Muscle of arm (tissue), 12 donors: ENCODE results near the gene B3GNT9. TPM values are rescaled to one million over a fixed set of nuclear protein-coding genes. Genes with fewer than 3 reads are reported as not detected.

Experiments used
- DNase-seq: peaks from one replicate; pipeline ENCODE4 v3.0.0-alpha.2; 2013
- polyA plus RNA-seq, 12 donors: library from polyadenylated mRNA; unstranded; fragments of 120-200 nt; gene quantifications; one replicate each; pipeline ENCODE4 v1.2.1, GENCODE V29; 2013; ENCODE audit not compliant: insufficient read length in 12 of 12

Gene B3GNT9
- polyA plus RNA-seq, 12 donors: 7.1 to 17.2 (median 9.7) TPM; not detected in 1

- no peak for DNase-seq
These were observed 19.6 kb upstream of the B3GNT9 start, which contains the start of gene NOL3 for GRCh38 chr16:67170168-67170948. Gene NOL3, plus strand, starts transcription at chr16:67170538.

- DNase-seq: no peak
These were observed 18.9 kb upstream of the B3GNT9 start for GRCh38 chr16:67169642-67170167.

GRCh38 chr16:67169011-67169451 is 18.2 kb upstream of the B3GNT9 start:
- DNase-seq: no peak

GRCh38 chr16:67167588-67167987 is 16.8 kb upstream of the B3GNT9 start:
- no peak for DNase-seq

DNA sequence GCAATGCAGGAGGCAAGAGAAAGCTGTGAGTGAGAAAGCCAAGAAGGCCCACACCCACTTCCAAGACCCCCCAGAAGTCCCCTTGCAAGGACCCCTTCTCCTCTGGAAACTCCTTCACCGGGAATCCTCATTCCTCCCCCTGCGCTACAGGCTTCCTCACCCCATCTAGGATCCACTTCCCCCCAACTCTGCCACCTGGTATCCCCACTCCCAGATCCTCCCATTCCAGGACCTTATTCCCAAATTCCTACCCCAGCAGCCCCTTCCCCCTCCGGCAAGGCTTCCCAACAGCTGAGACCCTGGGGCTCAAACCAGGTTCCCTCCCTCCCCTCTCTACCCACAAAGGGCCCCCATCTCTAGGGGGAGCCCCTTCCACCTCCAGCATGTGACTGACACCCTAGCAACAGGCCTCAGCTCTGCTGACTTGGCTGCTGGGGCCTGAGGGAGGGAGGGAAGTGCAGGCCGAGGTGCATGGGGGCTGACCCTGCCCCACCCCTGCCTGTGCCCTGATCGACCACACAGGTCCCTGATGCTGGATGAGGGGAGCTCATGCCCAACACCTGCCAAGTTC is 15.9 kb upstream of the B3GNT9 start:
- no peak for DNase-seq

GRCh38 chr16:67166110-67166547 is 15.3 kb upstream of the B3GNT9 start:
- no peak for DNase-seq

GRCh38 chr16:67165121-67166078 is 14.6 kb upstream of the B3GNT9 start:
- DNase-seq: no peak

DNA sequence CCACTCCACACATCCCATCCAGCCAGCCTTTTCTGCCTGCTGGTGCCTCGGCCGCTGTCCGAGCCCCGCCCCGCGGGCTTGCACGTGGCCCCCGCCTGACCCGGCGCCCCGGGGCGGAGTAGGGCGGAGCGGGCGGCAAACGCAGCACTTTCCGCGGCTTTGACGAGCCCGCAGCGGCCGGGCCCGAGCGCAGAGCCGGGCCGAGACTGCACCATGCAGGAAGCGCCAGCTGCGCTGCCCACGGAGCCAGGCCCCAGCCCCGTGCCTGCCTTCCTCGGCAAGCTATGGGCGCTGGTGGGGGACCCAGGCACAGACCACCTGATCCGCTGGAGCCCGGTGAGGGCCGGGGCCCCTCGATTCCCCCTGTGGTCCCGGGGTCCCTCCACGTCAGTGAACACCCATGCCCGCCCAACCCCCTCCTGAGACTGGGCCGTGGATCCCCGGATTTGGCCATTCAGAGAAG is 13.8 kb upstream of the B3GNT9 start, which contains the start of gene HSF4:
Gene HSF4, plus strand, starts transcription at position 147 of the 463 bp plus-strand sequence. Its CDS starts 67 bp downstream, at position 214.
- DNase-seq: no peak

GRCh38 chr16:67163999-67164558 is 13.3 kb upstream of the B3GNT9 start:
- DNase-seq: no peak

- DNase-seq: no peak
These were observed 12.6 kb upstream of the B3GNT9 start for GRCh38 chr16:67163164-67163998.

GRCh38 chr16:67162506-67163163 is 11.8 kb upstream of the B3GNT9 start:
- DNase-seq: no peak

DNA sequence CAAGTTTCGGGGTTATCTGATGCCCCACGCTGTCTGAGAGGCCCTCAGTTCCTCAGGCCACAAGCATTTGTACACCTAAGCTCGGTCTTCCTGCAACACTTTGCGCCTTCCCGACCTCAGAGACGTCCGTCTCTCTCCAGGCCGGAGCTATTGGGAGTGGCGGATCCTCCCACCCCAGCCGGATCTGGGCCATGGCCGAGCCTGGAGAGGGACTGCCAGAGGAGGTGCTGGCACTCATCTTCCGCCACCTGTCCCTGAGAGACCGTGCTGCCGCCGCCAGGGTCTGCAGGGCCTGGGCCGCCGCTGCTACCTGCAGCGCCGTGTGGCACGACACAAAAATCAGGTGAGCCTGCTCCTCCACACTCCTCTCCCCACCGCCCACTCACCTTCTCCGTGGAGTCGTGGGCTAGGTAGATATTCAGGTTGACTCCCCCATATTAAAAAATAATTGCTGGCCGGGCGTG is 10.8 kb upstream of the B3GNT9 start:
- no peak for DNase-seq

- DNase-seq: no peak
These were observed 8.1 kb upstream of the B3GNT9 start for GRCh38 chr16:67158637-67159600.

DNA sequence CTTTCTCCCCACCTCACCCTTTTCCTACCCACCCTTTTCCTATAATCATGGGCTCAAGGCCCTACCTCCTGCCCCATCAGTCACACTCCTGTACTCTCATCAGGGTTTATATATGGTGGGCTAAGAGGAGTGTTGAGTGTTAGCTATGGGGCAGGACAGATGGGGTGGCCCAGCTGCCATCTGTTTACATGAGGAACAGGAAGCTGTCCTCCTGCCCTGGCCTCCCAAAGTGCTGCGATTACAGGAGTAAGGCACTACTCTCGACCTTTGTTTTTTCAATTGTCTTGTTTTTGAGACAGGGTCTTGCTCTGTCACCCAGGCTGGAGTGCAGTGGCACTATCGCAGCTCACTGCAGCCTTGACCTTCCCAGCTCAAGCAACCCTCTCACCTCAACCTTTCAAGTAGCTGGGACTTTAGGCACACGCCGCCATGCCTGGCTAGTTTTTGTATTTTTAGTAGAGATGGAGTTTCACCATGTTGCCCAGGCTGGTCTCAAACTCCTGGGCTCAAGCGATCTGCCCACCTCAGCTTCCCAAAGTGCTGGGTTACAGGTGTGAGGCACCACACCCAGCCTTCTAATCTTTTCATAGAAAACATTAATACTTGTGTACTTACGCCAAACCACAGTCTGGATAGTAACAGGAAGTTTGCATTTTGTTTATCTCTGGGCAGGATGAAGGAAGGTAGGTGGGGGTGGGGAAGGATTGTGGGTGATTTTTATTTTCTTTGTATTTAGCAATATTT is 7.3 kb upstream of the B3GNT9 start:
- DNase-seq: no peak

DNA sequence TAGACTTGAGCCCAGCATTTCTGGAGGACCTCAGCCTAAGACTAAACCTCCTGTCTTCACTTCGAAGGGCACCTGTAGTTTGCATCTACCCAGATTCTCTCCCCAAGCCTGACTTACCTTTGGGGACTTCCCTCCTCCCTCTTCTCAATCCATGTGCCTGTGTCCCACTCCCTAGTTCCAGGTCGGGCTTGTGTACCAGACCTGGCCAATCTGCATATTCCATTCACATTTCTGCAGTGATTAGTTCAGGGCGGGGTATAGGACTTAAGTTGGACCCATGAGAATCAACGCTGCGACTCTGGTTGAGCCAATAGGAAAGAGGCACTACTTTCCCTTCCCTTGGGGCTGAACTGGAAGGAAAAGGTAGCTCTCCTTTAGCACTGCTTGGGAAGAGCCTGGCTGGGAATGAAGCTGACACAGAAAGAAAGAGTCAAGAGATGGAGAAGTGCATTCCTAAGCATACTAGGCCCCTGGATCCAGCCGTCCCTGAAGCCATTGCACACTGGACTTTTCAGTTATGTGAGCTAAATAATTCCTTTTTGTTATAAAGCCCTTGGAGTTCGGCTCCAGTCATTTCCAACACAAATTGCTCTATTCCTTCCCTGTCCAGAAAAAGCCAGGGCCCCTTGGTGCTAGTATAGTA is 6.4 kb upstream of the B3GNT9 start:
- DNase-seq: no peak

GRCh38 chr16:67156143-67156844 is 5.5 kb upstream of the B3GNT9 start:
- DNase-seq: no peak
